Neural crest cell (in vitro differentiated cells): ENCODE data around the gene TBC1D30. TPM values are rescaled to one million over a fixed set of nuclear protein-coding genes. Genes with fewer than 3 reads are reported as not detected.

ENCODE experiments used
- DNase-seq: peaks from one replicate; pipeline ENCODE4 v3.0.0; 2021; ENCODE audit warnings: low read depth, mixed read lengths, low spot score
- H3K27ac Mint-ChIP-seq: one replicate; pipeline ENCODE4 v1.8.0; 2021; ENCODE audit warnings: mild to moderate bottlenecking, mixed read lengths; ENCODE audit not compliant: unreplicated experiment
- H3K27me3 Mint-ChIP-seq: 2 replicates; pipeline ENCODE4 v1.8.0; 2021; ENCODE audit warnings: low read depth, mild to moderate bottlenecking, mixed read lengths
- H3K36me3 Mint-ChIP-seq: 2 replicates; pipeline ENCODE4 v1.8.0; 2021; ENCODE audit warnings: low read depth, mild to moderate bottlenecking, mixed read lengths
- H3K4me1 Mint-ChIP-seq: 2 replicates; pipeline ENCODE4 v1.8.0; 2021; ENCODE audit warnings: mixed read lengths
- H3K4me3 Mint-ChIP-seq: one replicate; pipeline ENCODE4 v1.8.0; 2021; ENCODE audit warnings: mild to moderate bottlenecking, mixed read lengths
- H3K9me3 Mint-ChIP-seq: 2 replicates; pipeline ENCODE4 v1.8.0; 2021; ENCODE audit warnings: mixed read lengths
- total RNA-seq: library from RNA; stranded (reverse); gene quantifications from 2 replicates; pipeline ENCODE4 v1.2.1, GENCODE V29; 2021
- TF ChIP-seq, protein P1 (sequence below): fragments of 200-600 bp; sonication (generic); conservative IDR thresholded peaks from 2 replicates; pipeline ENCODE4 v1.5.0; 2021; ENCODE audit warnings: antibody characterized with exemption, mild to moderate bottlenecking

Gene TBC1D30
- total RNA-seq, 1 donor from 2014 or later = 2.6 TPM

DNA sequence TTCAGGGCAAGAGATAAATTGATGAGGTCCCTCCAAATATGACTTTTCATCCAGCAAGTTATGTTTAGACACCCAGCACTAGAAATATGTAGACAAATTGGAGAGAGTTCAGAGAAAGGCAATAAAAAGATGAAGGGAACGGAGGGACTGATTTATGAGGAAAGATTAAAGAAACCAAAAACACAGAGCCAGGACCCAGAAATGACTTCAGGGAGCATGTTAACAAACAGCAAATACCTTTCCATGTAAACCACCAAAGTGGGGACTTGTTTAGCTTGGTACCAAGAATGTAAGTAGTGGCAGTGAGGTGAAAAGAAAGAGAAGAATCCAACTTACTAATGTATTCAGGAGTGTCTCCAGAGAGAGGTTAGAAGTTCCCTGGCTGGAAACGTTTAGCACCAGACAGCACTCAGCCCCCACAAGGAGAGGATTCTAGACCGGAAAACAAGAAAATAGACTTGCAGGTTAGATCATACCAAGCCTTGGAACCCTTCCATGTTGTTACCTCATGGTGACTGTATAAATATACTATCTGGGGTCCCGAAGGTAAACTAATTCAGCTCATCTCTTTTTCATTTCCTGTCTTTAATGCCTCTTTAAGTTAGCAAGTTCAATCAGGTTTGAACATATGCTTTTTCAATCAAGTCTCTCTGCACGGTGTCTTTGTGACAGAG lies 79.2 kb downstream of the TBC1D30 start:
- DNase-seq = no peak
- H3K27me3 Mint-ChIP-seq = no peaks in the 10 kb centered on the region
- no peak overlapping the region for H3K27ac Mint-ChIP-seq
- no peaks in the 10 kb centered on the region for H3K9me3 Mint-ChIP-seq
- H3K4me3 Mint-ChIP-seq = no peak overlapping the region
- no peaks in the 10 kb centered on the region for H3K36me3 Mint-ChIP-seq
- TF ChIP-seq, protein P1, sequence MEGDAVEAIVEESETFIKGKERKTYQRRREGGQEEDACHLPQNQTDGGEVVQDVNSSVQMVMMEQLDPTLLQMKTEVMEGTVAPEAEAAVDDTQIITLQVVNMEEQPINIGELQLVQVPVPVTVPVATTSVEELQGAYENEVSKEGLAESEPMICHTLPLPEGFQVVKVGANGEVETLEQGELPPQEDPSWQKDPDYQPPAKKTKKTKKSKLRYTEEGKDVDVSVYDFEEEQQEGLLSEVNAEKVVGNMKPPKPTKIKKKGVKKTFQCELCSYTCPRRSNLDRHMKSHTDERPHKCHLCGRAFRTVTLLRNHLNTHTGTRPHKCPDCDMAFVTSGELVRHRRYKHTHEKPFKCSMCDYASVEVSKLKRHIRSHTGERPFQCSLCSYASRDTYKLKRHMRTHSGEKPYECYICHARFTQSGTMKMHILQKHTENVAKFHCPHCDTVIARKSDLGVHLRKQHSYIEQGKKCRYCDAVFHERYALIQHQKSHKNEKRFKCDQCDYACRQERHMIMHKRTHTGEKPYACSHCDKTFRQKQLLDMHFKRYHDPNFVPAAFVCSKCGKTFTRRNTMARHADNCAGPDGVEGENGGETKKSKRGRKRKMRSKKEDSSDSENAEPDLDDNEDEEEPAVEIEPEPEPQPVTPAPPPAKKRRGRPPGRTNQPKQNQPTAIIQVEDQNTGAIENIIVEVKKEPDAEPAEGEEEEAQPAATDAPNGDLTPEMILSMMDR = no peak
- no peaks in the 10 kb centered on the region for H3K4me1 Mint-ChIP-seq

DNA sequence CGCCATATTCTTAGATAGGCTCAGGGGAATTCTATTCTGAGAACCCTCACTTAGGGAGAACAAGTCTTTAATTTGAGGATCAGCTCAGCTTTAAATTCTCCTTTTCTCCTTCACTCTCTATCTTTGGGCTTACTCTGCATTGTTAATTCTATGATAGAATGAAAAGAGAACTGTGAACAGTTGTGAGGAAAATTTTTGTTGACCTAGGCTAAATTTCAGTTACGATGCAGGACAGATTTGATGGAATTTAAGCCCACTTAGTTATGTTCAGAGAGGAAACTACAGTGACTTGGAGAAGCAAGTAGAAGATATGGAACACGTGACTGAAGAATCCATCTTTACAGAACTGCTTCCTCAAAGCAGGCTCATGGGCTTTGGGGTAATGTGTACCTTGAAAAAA lies 82.7 kb downstream of the TBC1D30 start:
- no peak for DNase-seq
- Mint-ChIP-seq H3K9me3 (no peaks in the 10 kb centered on the region), H3K27me3 (peaks cover 4% of the 10 kb centered on the region), H3K27ac (no peak overlapping the region), H3K36me3 (no peaks in the 10 kb centered on the region), H3K4me3 (no peak overlapping the region), H3K4me1 (no peaks in the 10 kb centered on the region)
- TF ChIP-seq, protein P1 = no peak

DNA sequence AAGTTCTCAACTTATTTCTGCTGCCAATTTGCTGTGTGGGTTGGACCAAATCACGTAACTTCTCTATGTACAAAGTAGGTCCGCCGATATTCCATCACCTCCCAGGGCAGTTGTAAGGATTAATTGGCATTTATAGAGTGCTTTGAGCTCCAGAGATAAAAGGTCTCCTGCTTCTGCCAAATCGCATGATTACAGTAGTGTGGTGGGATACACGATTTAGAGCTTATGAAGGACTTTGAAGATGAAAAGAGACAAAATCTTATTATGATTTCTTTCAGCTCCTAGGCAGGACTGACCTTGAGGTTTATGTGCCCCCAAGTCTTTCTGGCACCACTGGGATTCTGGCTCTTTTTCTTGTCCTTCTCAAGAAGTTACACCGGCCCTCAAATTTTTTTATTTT lies 84.7 kb downstream of the TBC1D30 start:
- Mint-ChIP-seq H3K27me3 (peaks cover 4% of the 10 kb centered on the region), H3K4me3 (no peak overlapping the region), H3K36me3 (no peaks in the 10 kb centered on the region), H3K4me1 (no peaks in the 10 kb centered on the region), H3K9me3 (no peaks in the 10 kb centered on the region), H3K27ac (no peak overlapping the region)
- TF ChIP-seq, protein P1 = no peak
- no peak for DNase-seq

DNA sequence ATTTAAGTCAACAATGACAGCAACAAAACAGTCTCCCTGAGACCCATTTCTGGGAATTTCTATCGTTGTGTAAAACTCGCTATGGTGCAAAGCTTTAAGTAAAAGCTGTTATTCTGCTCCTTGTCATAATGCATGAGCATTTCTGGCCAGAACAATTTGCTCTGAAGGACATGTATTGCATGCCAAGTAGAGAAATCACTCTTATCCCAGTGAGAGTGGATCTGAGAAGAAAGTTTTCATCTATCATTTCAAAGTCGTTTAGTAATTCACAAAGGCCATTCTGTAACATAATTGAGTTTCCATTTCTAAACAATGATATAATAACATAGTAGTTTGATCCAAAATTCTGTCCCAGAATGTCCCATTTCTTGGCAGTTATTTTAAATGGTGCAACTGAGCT lies 86.6 kb downstream of the TBC1D30 start:
- Mint-ChIP-seq H3K36me3 (no peaks in the 10 kb centered on the region), H3K4me1 (no peaks in the 10 kb centered on the region), H3K27me3 (peaks cover 6% of the 10 kb centered on the region)

DNA sequence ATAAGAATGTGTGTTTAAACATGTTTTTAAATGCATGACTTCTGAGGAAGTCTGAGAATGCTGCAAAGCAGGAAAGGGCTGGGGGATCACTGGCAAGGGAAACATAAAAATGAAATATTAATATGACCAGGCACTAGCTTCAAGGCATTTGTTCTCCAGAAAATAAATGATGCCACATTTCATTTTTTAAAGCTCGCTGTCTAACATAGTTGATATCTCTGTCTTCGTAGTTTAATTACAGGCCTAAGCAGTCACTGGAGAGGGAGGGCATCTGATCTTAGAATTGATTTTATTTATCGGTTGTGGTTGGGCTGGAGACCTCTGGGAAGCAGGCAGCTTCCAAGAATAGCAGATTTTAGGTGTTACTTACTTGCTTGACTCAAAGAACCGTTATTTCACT lies 87.5 kb downstream of the TBC1D30 start:
- no peak overlapping the region for H3K4me3 Mint-ChIP-seq

More for the DNA sequence above, 86.6 kb downstream of the TBC1D30 start:
- no peak for DNase-seq
- no peak overlapping the region for H3K27ac Mint-ChIP-seq
- no peak overlapping the region for H3K4me3 Mint-ChIP-seq
- no peaks in the 10 kb centered on the region for H3K9me3 Mint-ChIP-seq
- TF ChIP-seq, protein P1 = no peak

More for the DNA sequence above, 87.5 kb downstream of the TBC1D30 start:
- H3K36me3 Mint-ChIP-seq = no peaks in the 10 kb centered on the region
- H3K4me1 Mint-ChIP-seq = no peaks in the 10 kb centered on the region
- TF ChIP-seq, protein P1 = no peak
- H3K27me3 Mint-ChIP-seq = peaks cover 6% of the 10 kb centered on the region
- no peak overlapping the region for H3K27ac Mint-ChIP-seq
- H3K9me3 Mint-ChIP-seq = no peaks in the 10 kb centered on the region
- no peak for DNase-seq
